ENCODE data around the gene ACVR1C. TPM values are rescaled to one million over a fixed set of nuclear protein-coding genes. Genes with fewer than 3 reads are reported as not detected.

The ACVR1C gene
- total RNA-seq, 1 experiment from 2014 or later = 1.2 TPM

DNA sequence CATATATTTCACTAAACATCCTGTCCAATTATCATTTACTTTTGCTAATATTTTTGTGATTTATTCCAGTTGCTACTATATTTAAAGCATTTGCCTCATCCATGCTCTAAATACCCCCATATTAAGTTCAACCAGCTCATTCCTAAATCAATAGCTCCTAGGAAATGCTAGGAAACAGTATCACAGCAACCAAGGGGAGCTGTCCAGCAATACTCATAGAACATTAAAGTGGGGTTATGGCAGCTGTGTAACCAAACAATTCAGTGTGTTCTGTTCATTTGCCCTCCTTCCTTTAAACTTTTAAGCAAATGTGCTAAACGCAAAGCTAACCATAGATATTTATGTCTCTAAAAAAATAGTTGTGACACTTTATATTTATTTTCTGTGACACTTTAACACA is 41.1 kb downstream of the ACVR1C start:
- H3K4me2 ChIP-seq (ENCODE audit: low read length) = no peak overlapping the region
- no peaks in the 10 kb centered on the region for H3K36me3 ChIP-seq (ENCODE audit: control insufficient read depth in 1 of 2, insufficient read depth in 2 of 2, low read length in 2 of 2)
- intact Hi-C loops (cut with micrococcal nuclease) = loop anchor here (5.0 kb wide), 1 partner anchor 840 kb away; no protein-coding TSS in a partner anchor
- ChIA-PET POLR2A (no interaction called here), RAD21 (ENCODE audit: low non-redundant PET in 1 of 2, low total read pairs in 2 of 2, uncharacterized antibody in 2 of 2, unreplicated experiment in 2 of 2) (no interaction called here), CTCF (no interaction called here)
- no peak overlapping the region for H3K9ac ChIP-seq (ENCODE audit: low read length)
- TF ChIP-seq JUND (IDR thresholded peaks at IDR 0.05) = no peak
- TF ChIP-seq, protein P1, sequence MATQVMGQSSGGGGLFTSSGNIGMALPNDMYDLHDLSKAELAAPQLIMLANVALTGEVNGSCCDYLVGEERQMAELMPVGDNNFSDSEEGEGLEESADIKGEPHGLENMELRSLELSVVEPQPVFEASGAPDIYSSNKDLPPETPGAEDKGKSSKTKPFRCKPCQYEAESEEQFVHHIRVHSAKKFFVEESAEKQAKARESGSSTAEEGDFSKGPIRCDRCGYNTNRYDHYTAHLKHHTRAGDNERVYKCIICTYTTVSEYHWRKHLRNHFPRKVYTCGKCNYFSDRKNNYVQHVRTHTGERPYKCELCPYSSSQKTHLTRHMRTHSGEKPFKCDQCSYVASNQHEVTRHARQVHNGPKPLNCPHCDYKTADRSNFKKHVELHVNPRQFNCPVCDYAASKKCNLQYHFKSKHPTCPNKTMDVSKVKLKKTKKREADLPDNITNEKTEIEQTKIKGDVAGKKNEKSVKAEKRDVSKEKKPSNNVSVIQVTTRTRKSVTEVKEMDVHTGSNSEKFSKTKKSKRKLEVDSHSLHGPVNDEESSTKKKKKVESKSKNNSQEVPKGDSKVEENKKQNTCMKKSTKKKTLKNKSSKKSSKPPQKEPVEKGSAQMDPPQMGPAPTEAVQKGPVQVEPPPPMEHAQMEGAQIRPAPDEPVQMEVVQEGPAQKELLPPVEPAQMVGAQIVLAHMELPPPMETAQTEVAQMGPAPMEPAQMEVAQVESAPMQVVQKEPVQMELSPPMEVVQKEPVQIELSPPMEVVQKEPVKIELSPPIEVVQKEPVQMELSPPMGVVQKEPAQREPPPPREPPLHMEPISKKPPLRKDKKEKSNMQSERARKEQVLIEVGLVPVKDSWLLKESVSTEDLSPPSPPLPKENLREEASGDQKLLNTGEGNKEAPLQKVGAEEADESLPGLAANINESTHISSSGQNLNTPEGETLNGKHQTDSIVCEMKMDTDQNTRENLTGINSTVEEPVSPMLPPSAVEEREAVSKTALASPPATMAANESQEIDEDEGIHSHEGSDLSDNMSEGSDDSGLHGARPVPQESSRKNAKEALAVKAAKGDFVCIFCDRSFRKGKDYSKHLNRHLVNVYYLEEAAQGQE (IDR thresholded peaks at IDR 0.05; ENCODE audit: low read depth) = peak; percentile 52
- no peaks in the 10 kb centered on the region for H3K79me2 ChIP-seq (ENCODE audit: insufficient read depth, low read length)
- no peak for DNase-seq (ENCODE audit: low read depth, low spot score)
- no peak overlapping the region for H3K4me3 ChIP-seq (replicated peaks in 1 of 2; ENCODE audit: low read depth in 1 of 2, low read length in 2 of 2)
- H3K27me3 ChIP-seq (ENCODE audit: insufficient read depth, low read length) = no peaks in the 10 kb centered on the region
- H3K27ac ChIP-seq (ENCODE audit: low read depth, low read length) = no peak overlapping the region
- H4K20me1 ChIP-seq (ENCODE audit: insufficient read depth) = no peaks in the 10 kb centered on the region
- no peaks in the 10 kb centered on the region for H3K9me2 ChIP-seq (ENCODE audit: insufficient read depth)
- ATAC-seq = no peak
- BruUV-seq (replicated peaks) = no TSS peak
- H3K9me3 ChIP-seq (ENCODE audit: control insufficient read depth in 1 of 2, insufficient read depth in 1 of 2, low read depth in 1 of 2, low read length in 2 of 2) = no peaks in the 10 kb centered on the region
- H3K4me1 ChIP-seq (ENCODE audit: control insufficient read depth in 1 of 2, insufficient read depth in 2 of 2, low read length in 2 of 2) = no peaks in the 10 kb centered on the region
- H2AFZ ChIP-seq (ENCODE audit: low read depth, low read length, poor library complexity, severe bottlenecking) = no peak overlapping the region

DNA sequence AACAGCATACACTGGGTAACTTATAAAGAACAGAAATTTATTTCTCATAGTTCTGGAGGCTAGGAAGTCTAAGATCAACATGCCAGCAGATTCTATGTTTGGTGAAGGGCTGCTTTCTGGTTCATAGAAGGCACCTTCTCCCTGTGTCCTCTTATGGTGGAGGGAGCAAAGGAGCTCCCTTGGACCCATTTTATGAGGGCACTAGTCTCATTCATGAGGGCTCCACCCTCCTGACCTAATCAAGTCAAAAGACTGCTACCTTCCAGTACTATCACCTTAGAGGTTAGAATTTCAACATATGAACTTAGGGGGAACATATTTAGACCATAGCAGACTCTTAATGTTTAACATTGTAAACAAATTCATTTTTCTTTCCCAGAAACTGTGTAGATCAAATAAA is 54.5 kb downstream of the ACVR1C start:
- H3K27ac ChIP-seq (ENCODE audit: low read depth, low read length) = no peak overlapping the region
- no peak overlapping the region for H3K4me2 ChIP-seq (ENCODE audit: low read length)
- H3K9me3 ChIP-seq (ENCODE audit: control insufficient read depth in 1 of 2, insufficient read depth in 1 of 2, low read depth in 1 of 2, low read length in 2 of 2) = no peaks in the 10 kb centered on the region
- BruUV-seq (replicated peaks) = no TSS peak
- no peak overlapping the region for H2AFZ ChIP-seq (ENCODE audit: low read depth, low read length, poor library complexity, severe bottlenecking)
- H3K79me2 ChIP-seq (ENCODE audit: insufficient read depth, low read length) = no peaks in the 10 kb centered on the region
- no peak overlapping the region for H3K4me3 ChIP-seq (replicated peaks in 1 of 2; ENCODE audit: low read depth in 1 of 2, low read length in 2 of 2)
- H3K4me1 ChIP-seq (ENCODE audit: control insufficient read depth in 1 of 2, insufficient read depth in 2 of 2, low read length in 2 of 2) = no peaks in the 10 kb centered on the region
- H3K27me3 ChIP-seq (ENCODE audit: insufficient read depth, low read length) = no peaks in the 10 kb centered on the region
- no peaks in the 10 kb centered on the region for H3K9me2 ChIP-seq (ENCODE audit: insufficient read depth)
- TF ChIP-seq RAD21 (IDR thresholded peaks at IDR 0.05; ENCODE audit: low read depth) (no peak), CBX3 (IDR thresholded peaks at IDR 0.05; ENCODE audit: low read depth) (no peak), TCF7L2 (IDR thresholded peaks at IDR 0.05; ENCODE audit: borderline replicate concordance, extremely low read depth, insufficient read depth, insufficient read length) (no peak)
- DNase-seq (ENCODE audit: low read depth, low spot score) (no peak), ATAC-seq (no peak)
- POLR2A ChIA-PET = no interaction called here
- H3K9ac ChIP-seq (ENCODE audit: low read length) = no peak overlapping the region
- no peaks in the 10 kb centered on the region for H4K20me1 ChIP-seq (ENCODE audit: insufficient read depth)
- CTCF ChIA-PET = no interaction called here
- intact Hi-C loops (cut with micrococcal nuclease) = loop anchor here (10.0 kb wide), 1 partner anchor 201 kb away; no protein-coding TSS in a partner anchor
- H3K36me3 ChIP-seq (ENCODE audit: control insufficient read depth in 1 of 2, insufficient read depth in 2 of 2, low read length in 2 of 2) = no peaks in the 10 kb centered on the region
- RAD21 ChIA-PET (ENCODE audit: low non-redundant PET in 1 of 2, low total read pairs in 2 of 2, uncharacterized antibody in 2 of 2, unreplicated experiment in 2 of 2) = no interaction called here
